ENCODE data around the gene GPRIN1. TPM values are rescaled to one million over a fixed set of nuclear protein-coding genes. Genes with fewer than 3 reads are reported as not detected.
"Not testable (repeated sequence)": the region's sequence is repeated elsewhere in the genome, so short reads cannot be mapped to it uniquely, and the experiment has no call there.

The GPRIN1 gene
- total RNA-seq, 1 experiment from 2014 or later: 19.9 TPM

DNA sequence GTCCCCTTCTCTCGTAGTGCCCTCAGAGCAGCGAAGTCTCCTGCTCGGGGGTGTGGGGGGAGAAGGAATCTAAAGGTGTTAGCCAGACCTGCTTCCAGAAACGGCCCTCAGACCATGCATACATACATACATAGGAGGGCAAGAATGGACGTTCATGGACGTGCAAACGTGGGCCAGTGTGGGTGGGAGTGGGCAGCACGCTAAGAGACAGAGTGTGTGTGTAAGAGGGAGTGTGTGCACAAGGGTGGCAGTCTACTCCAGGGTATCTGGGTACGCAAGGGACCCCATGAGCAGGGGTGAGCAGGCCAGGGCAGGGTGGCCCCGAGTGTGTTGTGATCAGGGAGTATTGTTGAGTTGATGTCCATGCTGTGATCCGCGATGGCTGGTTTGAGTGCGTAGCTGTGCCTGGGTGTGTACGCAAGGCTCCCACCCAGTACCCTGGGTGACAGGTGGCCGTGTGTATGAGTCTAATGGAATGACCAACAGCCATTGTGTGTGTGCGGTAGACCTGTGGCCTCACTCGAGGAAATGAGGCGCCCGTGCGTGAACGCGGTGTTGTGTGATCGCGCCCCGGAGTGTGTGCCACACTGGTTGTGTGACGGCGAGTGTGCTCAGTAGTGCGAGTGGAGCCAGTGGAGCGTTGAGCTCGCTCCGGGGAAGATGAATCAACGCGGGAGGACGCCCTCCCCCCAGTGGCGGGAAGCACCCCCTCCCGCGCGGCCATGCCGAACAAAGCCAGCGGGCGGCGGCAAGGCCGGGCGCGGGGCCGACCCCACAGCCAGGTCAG is 826 bp downstream of the GPRIN1 start:
- DNase-seq (ENCODE audit: low spot score): peak; percentile 43
- in situ Hi-C loops (cut with HindIII; ENCODE audit: low sequenced_read_pairs): no loop called here

GRCh38 chr5:176608142-176608705 is 1.7 kb downstream of the GPRIN1 start:
- in situ Hi-C loops (cut with HindIII; ENCODE audit: low sequenced_read_pairs): no loop called here

DNA sequence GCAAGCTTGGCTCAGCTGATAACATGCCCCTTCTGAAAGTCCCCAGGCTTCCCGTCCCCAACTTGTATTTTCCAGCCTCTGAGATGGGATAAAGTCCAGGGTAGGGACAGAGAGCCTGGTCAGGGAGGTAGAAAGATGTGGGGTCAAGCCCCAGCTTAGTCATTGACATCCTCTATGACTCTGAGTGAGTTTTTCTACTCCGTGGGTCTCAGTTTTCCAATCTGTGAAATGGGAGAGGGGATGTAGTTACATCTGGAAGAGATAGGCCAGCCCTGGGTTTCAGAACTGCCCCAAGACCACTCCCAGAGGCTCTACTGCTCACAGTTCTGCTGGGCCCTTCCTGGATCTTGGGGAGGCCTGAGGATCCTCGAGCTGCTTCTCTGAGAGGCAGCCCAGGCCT is 3.1 kb downstream of the GPRIN1 start:
- in situ Hi-C loops (cut with HindIII; ENCODE audit: low sequenced_read_pairs): no loop called here
- DNase-seq (ENCODE audit: low spot score): no peak

More at GRCh38 chr5:176608142-176608705, 1.7 kb downstream of the GPRIN1 start:
- peak; percentile 64 for DNase-seq (ENCODE audit: low spot score)

GRCh38 chr5:176606032-176606431 is 3.9 kb downstream of the GPRIN1 start:
- in situ Hi-C loops (cut with HindIII; ENCODE audit: low sequenced_read_pairs): no loop called here
- DNase-seq (ENCODE audit: low spot score): no peak

- DNase-seq (ENCODE audit: low spot score): no peak
- in situ Hi-C loops (cut with HindIII; ENCODE audit: low sequenced_read_pairs): no loop called here
These were observed 6.9 kb downstream of the GPRIN1 start for GRCh38 chr5:176603091-176603490.

GRCh38 chr5:176601901-176602482 is 8.0 kb downstream of the GPRIN1 start:
- in situ Hi-C loops (cut with HindIII; ENCODE audit: low sequenced_read_pairs): no loop called here
- no peak for DNase-seq (ENCODE audit: low spot score)

DNA sequence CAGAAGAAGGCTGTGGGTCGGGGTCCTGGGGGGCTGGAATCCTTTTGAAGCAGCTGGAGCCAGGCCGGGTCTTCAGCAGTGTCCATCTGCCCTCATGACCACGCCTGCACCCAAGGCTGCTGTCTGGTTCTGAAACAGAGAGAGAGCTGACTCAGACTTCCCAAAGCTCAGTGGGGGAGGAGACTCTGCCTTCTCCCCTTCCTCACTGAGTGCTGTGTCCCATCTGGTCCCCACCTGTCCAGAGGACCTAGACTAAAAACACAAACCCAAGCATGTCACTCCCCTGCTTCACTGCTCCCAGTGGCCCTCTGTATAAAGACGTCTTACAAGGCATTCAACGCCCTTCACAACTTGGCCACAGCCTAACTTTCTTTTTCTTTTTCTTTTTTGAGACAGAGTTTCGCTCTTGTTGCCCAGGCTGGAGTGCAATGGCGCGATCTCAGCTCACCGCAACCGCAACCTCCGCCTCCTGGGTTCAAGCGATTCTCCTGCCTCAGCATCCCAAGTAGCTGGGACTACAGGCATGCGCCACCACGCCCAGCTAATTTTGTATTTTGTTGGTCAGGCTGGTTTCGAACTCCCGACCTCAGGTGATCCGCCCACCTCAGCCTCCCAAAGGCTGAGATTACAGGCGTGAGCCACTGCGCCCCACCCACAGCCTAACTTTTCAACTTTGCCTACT is 10.1 kb downstream of the GPRIN1 start:
- DNase-seq (ENCODE audit: low spot score); in situ Hi-C loops (cut with HindIII; ENCODE audit: low sequenced_read_pairs): not testable (repeated sequence)

DNA sequence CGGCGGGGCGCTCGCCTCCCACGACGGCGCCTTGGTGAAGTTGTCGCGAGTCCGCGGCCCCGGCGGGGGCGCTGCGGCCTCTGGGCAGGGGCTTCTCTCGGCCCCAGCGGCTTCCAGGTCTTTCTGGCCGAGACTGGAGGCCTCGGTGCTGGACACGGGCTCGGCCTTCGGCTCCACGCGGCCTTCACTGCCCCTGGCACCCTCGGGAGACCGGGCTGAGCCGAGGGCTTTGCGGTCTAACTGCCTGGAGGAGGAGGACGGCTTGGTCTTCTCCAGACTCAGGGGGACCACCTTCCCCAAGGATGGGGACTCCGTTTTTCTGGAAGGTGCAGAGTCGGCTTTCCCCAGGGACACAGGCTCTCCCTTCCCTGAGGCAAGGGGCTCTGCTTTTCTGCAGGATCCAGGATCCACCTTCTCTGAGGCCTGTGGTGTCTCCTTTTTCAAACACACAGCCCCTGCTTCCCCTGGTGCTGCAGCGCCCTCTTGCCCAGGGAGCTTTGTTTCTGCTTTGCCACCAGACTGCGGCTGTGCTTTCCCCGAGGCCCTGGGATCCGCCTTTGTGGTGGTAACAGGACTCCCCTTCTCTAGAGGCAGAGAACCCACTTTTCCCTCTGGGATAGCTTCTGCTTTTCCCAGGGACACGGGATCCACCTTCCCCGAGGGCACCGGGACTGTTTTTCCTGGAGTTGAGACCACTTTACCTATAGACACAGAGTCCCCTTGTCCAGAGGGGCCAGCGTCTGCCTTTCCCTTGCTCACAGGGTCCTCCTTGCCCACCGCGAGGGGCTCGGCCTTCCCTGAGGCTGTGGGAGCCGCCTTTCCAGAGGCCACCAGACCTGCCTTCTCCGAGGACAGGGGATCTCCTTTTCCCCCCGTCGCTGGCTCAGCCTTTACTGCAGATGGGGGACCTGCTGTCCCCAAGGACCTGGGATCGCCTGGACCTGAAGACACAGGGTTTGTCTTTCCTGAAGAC is 12.3 kb downstream of the GPRIN1 start:
- in situ Hi-C loops (cut with HindIII; ENCODE audit: low sequenced_read_pairs): no loop called here
- DNase-seq (ENCODE audit: low spot score): no peak

- no peak for DNase-seq (ENCODE audit: low spot score)
- in situ Hi-C loops (cut with HindIII; ENCODE audit: low sequenced_read_pairs): no loop called here
These were observed 13.1 kb downstream of the GPRIN1 start for GRCh38 chr5:176596689-176597416.

- in situ Hi-C loops (cut with HindIII; ENCODE audit: low sequenced_read_pairs): no loop called here
- no peak for DNase-seq (ENCODE audit: low spot score)
These were observed 13.8 kb downstream of the GPRIN1 start for GRCh38 chr5:176596069-176596644.

GRCh38 chr5:176595386-176595943 is 14.5 kb downstream of the GPRIN1 start:
- in situ Hi-C loops (cut with HindIII; ENCODE audit: low sequenced_read_pairs): no loop called here
- no peak for DNase-seq (ENCODE audit: low spot score)

GRCh38 chr5:176594554-176594953 is 15.4 kb downstream of the GPRIN1 start:
- no peak for DNase-seq (ENCODE audit: low spot score)
- in situ Hi-C loops (cut with HindIII; ENCODE audit: low sequenced_read_pairs): no loop called here

DNA sequence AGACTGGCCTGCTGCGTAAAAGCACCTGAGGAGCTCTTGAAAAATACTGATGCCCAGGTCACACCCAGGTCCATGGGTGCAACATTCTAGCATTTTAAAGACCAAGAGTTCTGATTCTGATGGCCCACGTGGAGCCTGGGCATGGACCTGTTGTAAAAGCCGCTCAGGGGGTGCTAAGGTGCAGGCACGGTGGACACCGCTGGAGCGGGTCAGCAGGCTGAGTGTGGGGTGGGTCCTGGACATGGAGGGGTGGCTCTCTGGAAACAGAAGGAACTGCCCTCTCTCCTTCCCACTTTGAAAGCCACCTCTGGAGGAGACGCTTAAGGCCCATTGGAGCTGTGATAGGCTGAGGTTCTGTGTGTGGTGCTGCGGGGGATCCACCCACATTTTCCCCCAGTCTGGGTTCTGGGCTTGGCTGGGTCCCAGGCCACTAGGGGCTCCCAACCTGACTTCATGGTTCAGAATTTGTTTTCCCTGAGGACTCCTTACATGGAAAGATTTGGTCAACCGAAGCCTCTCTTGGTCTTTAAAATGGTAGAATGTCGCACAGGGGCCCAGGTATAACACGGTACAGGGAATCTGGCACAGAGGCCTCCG is 16.6 kb downstream of the GPRIN1 start:
- DNase-seq (ENCODE audit: low spot score): no peak
- in situ Hi-C loops (cut with HindIII; ENCODE audit: low sequenced_read_pairs): no loop called here

DNA sequence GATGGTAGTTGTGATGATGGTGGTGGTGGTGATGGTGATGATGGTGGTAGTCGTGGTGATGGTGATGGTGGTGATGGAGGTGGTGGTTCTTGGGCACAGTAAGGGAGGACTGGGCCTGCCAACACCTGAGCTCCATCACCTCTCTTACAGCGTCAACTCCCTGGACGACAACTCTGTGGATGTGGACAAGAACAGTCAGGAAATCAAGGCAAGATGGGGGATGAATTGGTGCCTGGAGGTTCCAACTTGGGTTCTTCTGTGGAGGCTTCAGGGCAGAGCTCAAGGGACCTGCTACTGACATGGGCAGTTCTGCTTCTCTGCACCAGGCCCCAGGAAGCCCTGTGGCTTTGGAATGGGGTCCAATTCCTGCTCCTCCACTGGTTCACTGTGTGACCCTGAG is 17.4 kb downstream of the GPRIN1 start:
- in situ Hi-C loops (cut with HindIII; ENCODE audit: low sequenced_read_pairs): no loop called here
- DNase-seq (ENCODE audit: low spot score): no peak

- DNase-seq (ENCODE audit: low spot score); in situ Hi-C loops (cut with HindIII; ENCODE audit: low sequenced_read_pairs): not testable (repeated sequence)
These were observed 18.3 kb downstream of the GPRIN1 start for GRCh38 chr5:176591667-176592066.

DNA sequence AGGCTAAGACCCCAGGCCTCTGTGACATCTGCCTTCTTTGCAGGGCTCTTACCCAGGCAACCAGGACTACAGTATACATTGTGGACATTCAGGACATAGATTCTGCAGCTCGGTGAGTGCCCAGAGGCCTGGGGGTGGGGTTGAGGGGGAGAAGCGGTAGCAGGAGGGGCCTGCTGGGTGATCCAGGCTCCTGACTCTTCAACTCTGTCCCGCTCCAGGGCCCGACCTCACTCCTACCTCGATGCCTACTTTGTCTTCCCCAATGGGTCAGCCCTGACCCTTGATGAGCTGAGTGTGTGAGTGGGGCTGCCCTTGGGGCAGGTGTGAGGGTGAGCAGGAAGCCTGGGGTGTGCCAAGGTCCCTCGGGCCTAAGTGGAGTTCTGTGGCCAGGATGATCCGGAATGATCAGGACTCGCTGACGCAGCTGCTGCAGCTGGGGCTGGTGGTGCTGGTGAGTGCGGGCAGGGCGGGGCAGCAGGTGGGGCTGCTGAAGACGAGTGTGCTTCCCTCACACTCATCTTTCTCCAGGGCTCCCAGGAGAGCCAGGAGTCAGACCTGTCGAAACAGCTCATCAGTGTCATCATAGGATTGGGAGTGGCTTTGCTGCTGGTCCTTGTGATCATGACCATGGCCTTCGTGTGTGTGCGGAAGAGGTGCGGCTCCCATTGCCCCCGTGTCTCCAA is 19.8 kb downstream of the GPRIN1 start:
- no peak for DNase-seq (ENCODE audit: low spot score)
- in situ Hi-C loops (cut with HindIII; ENCODE audit: low sequenced_read_pairs): no loop called here

Measured in G401 (cell line).